Progenitor cell of endocrine pancreas (in vitro differentiated cells): ENCODE measurements around the gene ATRX. TPM values are rescaled to one million over a fixed set of nuclear protein-coding genes. Genes with fewer than 3 reads are reported as not detected.
"Not testable (repeated sequence)": the region's sequence is repeated elsewhere in the genome, so short reads cannot be mapped to it uniquely, and the experiment has no call there.

Source experiments
- DNase-seq: peaks from one replicate; pipeline ENCODE4 v3.0.0; 2021; ENCODE audit warnings: low spot score; ENCODE audit not compliant: unreplicated experiment
- H3K27ac Mint-ChIP-seq: 2 replicates; pipeline ENCODE4 v1.8.0; 2021; ENCODE audit warnings: mild to moderate bottlenecking, moderate library complexity, mixed read lengths
- H3K27me3 Mint-ChIP-seq: 2 replicates; pipeline ENCODE4 v1.8.0; 2021; ENCODE audit warnings: mixed read lengths
- H3K36me3 Mint-ChIP-seq: 2 replicates; pipeline ENCODE4 v1.8.0; 2022; ENCODE audit warnings: mixed read lengths; ENCODE audit not compliant: insufficient read depth
- H3K4me1 Mint-ChIP-seq: 2 replicates; pipeline ENCODE4 v1.8.0; 2021; ENCODE audit warnings: low read depth, mixed read lengths
- H3K4me3 Mint-ChIP-seq: 2 replicates; pipeline ENCODE4 v1.8.0; 2021; ENCODE audit warnings: low read depth, mild to moderate bottlenecking, moderate library complexity, mixed read lengths
- H3K9me3 Mint-ChIP-seq: 2 replicates; pipeline ENCODE4 v1.8.0; 2021; ENCODE audit warnings: low read depth, mixed read lengths
- CTCF ChIP-seq: fragments of 200-600 bp; sonication (generic); IDR thresholded peaks from one replicate; pipeline ENCODE4 v1.5.0; 2021; ENCODE audit warnings: antibody characterized with exemption, mild to moderate bottlenecking; ENCODE audit not compliant: unreplicated experiment
- total RNA-seq: library from RNA; stranded (reverse); gene quantifications from 2 replicates; pipeline ENCODE4 v1.2.1, GENCODE V29; 2021

The ATRX gene
- total RNA-seq, 1 donor from 2014 or later = 167 TPM

GRCh38 chrX:77776659-77777058 lies 9.4 kb downstream of the ATRX start:
- Mint-ChIP-seq H3K4me3 (no peak overlapping the region), H3K9me3 (peaks cover 16% of the 10 kb centered on the region), H3K27me3 (no peaks in the 10 kb centered on the region), H3K27ac (no peak overlapping the region), H3K36me3 (peaks cover 8% of the 10 kb centered on the region), H3K4me1 (peaks cover 5% of the 10 kb centered on the region)
- no peak for DNase-seq
- TF ChIP-seq CTCF = no peak

GRCh38 chrX:77771601-77772000 lies 14.4 kb downstream of the ATRX start:
- Mint-ChIP-seq H3K27me3 (no peaks in the 10 kb centered on the region), H3K9me3 (peaks cover 20% of the 10 kb centered on the region), H3K36me3 (peaks cover 13% of the 10 kb centered on the region), H3K4me3 (no peak overlapping the region), H3K4me1 (peaks cover 2% of the 10 kb centered on the region), H3K27ac (peak overlapping the region; percentile 21)
- no peak for TF ChIP-seq CTCF
- DNase-seq = no peak

- Mint-ChIP-seq H3K27ac (no peak overlapping the region), H3K27me3 (no peaks in the 10 kb centered on the region)
Measured at GRCh38 chrX:77768787-77769186, 17.2 kb downstream of the ATRX start.

GRCh38 chrX:77766212-77766611 lies 19.8 kb downstream of the ATRX start:
- H3K27me3 Mint-ChIP-seq, H3K27ac Mint-ChIP-seq, DNase-seq, H3K4me1 Mint-ChIP-seq, H3K4me3 Mint-ChIP-seq: not testable (repeated sequence)
- H3K36me3 Mint-ChIP-seq = peaks cover 12% of the 10 kb centered on the region
- H3K9me3 Mint-ChIP-seq = peaks cover 22% of the 10 kb centered on the region

More at GRCh38 chrX:77768787-77769186, 17.2 kb downstream of the ATRX start:
- TF ChIP-seq CTCF = no peak
- DNase-seq = no peak
- Mint-ChIP-seq H3K4me1 (peaks cover 2% of the 10 kb centered on the region), H3K9me3 (peaks cover 20% of the 10 kb centered on the region), H3K4me3 (no peak overlapping the region), H3K36me3 (peaks cover 16% of the 10 kb centered on the region)

GRCh38 chrX:77755561-77755960 lies 30.5 kb downstream of the ATRX start:
- H3K27me3 Mint-ChIP-seq = no peaks in the 10 kb centered on the region
- H3K4me1 Mint-ChIP-seq = no peaks in the 10 kb centered on the region
- no peak for TF ChIP-seq CTCF
- H3K9me3 Mint-ChIP-seq = peaks cover 40% of the 10 kb centered on the region
- no peak for DNase-seq
- H3K36me3 Mint-ChIP-seq = peaks cover 33% of the 10 kb centered on the region
- no peak overlapping the region for H3K27ac Mint-ChIP-seq
- no peak overlapping the region for H3K4me3 Mint-ChIP-seq

GRCh38 chrX:77753942-77754341 lies 32.1 kb downstream of the ATRX start:
- H3K4me1 Mint-ChIP-seq, H3K4me3 Mint-ChIP-seq, DNase-seq, H3K27ac Mint-ChIP-seq, H3K27me3 Mint-ChIP-seq: not testable (repeated sequence)
- Mint-ChIP-seq H3K36me3 (peaks cover 33% of the 10 kb centered on the region), H3K9me3 (peaks cover 42% of the 10 kb centered on the region)
